Uterus (tissue), 4 donors: ENCODE data around the gene CST3. TPM values are rescaled to one million over a fixed set of nuclear protein-coding genes. Genes with fewer than 3 reads are reported as not detected.
A peak's percentile ranks its signal among the peaks of the same experiment; 100 is the strongest.

Experiments
- DNase-seq, 2 donors: peaks; one replicate each; pipeline ENCODE4 v3.0.0-alpha.2; 2019 to 2020
- H3K27ac ChIP-seq, 2 donors: fragments of 200-600 bp; sonication (generic); 1 replicate in 1 of 2; 2 replicates in 1 of 2; pipeline ENCODE4 v1.5.1; 2016 to 2018
- H3K27me3 ChIP-seq, 2 donors: fragments of 200-600 bp; sonication (generic); one replicate each; pipeline ENCODE4 v1.5.1; 2018 to 2019; ENCODE audit warnings: control low read depth in 1 of 2
- H3K36me3 ChIP-seq, 2 donors: fragments of 200-600 bp; sonication (generic); one replicate each; pipeline ENCODE4 v1.5.1; 2019; ENCODE audit warnings: control low read depth in 1 of 2
- H3K4me1 ChIP-seq, 2 donors: fragments of 200-600 bp; sonication (generic); one replicate each; pipeline ENCODE4 v1.5.1; 2018 to 2019; ENCODE audit warnings: control low read depth in 1 of 2
- H3K4me3 ChIP-seq, 2 donors: fragments of 200-600 bp; sonication (generic); 1 replicate in 1 of 2; 2 replicates in 1 of 2; pipeline ENCODE4 v1.5.1; 2018 to 2019; ENCODE audit warnings: mild to moderate bottlenecking in 1 of 2
- H3K9me3 ChIP-seq, 2 donors: fragments of 200-600 bp; sonication (generic); one replicate each; pipeline ENCODE4 v1.5.1; 2019; ENCODE audit warnings: control low read depth in 1 of 2
- POLR2A ChIP-seq, 2 donors: fragments of 450-650 bp; IDR thresholded peaks; one replicate each; pipeline ENCODE4 v1.6.1; 2016; ENCODE audit warnings: antibody characterized with exemption in 2 of 2, mild to moderate bottlenecking in 1 of 2, moderate library complexity in 1 of 2
- intact Hi-C: fragments of 100-400 bp; cut with DNase I; formaldehyde crosslinking; loops from one replicate; pipeline ENCODE4 v1.15.1; 2023; ENCODE audit warnings: low total_unique reads
- total RNA-seq, 4 donors: library from RNA; depleted of rRNA in 3 of 4; stranded (reverse); fragments of >200 nt in 3 of 4; gene quantifications; one replicate each; pipeline versions ENCODE4 v1.1.0 to v1.2.4, GENCODE V29; 2014 to 2023
- TF ChIP-seq, protein P1 (sequence below), 4 experiments: fragments of 200-600 bp in 2 of 4; fragments of 450-650 bp in 2 of 4; sonication (generic) in 2 of 4; IDR thresholded peaks; one replicate each; pipeline ENCODE4 v1.5.1; 2016 to 2019; ENCODE audit warnings: antibody characterized with exemption in 4 of 4, mild to moderate bottlenecking in 2 of 4, moderate library complexity in 1 of 4
- donor health status: DM: yes; HTN: yes; CAD: no.

Gene CST3
- total RNA-seq, 4 donors from 2014 or later, result 205 to 1,148 (median 624) TPM

DNA sequence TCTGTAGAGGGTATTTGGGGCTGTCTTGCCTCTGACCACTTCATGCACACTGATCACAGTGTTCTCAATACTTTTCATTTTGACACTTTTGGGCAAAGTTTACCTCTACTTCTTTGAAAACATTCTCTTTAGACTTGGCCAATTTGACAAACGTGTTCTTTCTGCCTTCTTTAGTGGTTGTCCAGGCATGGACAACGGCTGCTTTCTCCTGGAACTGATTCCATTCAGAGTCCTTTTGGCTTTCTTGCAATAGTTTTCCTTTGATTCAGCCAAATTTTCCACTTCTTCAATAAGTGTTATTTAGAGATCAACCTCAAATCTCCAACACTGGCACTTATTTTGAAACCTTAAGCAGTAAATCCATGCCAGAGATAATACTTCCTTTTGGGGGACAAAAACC, 25.4 kb downstream of the CST3 start:
- Histone ChIP-seq H3K9me3 (no peaks in the 10 kb centered on the region), H3K36me3 (no peaks in the 10 kb centered on the region), H3K4me1 (no peaks in the 10 kb centered on the region), H3K4me3 (no peak overlapping the region), H3K27ac (peak overlapping the region in 1 of 2 donors; percentile 29), H3K27me3 (no peaks in the 10 kb centered on the region)
- intact Hi-C loops, result no loop called here
- DNase-seq, result no peak
- TF ChIP-seq, protein P1, sequence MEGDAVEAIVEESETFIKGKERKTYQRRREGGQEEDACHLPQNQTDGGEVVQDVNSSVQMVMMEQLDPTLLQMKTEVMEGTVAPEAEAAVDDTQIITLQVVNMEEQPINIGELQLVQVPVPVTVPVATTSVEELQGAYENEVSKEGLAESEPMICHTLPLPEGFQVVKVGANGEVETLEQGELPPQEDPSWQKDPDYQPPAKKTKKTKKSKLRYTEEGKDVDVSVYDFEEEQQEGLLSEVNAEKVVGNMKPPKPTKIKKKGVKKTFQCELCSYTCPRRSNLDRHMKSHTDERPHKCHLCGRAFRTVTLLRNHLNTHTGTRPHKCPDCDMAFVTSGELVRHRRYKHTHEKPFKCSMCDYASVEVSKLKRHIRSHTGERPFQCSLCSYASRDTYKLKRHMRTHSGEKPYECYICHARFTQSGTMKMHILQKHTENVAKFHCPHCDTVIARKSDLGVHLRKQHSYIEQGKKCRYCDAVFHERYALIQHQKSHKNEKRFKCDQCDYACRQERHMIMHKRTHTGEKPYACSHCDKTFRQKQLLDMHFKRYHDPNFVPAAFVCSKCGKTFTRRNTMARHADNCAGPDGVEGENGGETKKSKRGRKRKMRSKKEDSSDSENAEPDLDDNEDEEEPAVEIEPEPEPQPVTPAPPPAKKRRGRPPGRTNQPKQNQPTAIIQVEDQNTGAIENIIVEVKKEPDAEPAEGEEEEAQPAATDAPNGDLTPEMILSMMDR (IDR thresholded peaks at IDR 0.05), result no peak
- TF ChIP-seq POLR2A (IDR thresholded peaks at IDR 0.05), result no peak

DNA sequence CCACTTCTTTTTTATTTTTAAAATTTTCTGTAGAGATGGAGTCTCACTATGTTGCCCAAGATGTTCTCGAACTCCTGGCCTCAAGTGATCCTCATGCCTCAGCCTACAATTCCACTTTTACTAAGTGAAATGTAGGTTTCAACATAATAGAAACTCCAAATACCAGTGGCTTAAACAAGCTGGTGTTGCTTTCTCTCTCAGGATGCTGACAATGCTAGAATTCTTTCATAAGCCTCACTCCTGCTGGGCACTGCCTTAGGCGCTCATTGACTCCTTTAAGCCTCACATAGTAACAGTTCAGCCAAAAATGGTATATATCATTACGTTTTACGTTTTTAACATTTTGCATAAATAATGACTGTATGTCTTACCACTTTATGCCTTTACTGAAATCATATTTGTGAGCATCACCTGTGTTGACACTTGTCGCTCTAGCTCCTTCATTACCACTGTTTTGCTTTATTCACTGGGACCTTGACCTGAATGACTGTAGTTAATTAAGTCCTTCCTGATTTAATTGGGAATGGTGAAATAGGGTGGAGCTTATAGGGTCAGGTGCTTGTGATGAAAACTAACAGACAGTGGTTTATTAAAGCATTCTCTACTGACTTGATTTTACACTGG, 28.2 kb downstream of the CST3 start:
- no peak overlapping the region for H3K4me3 ChIP-seq
- no peaks in the 10 kb centered on the region for H3K4me1 ChIP-seq
- TF ChIP-seq, protein P1 (IDR thresholded peaks at IDR 0.05), result no peak
- no peak for TF ChIP-seq POLR2A (IDR thresholded peaks at IDR 0.05)
- no peaks in the 10 kb centered on the region for H3K36me3 ChIP-seq
- intact Hi-C loops, result loop anchor here (10.0 kb wide), 1 partner anchor 165 kb away; no protein-coding TSS in a partner anchor
- no peak for DNase-seq
- no peaks in the 10 kb centered on the region for H3K9me3 ChIP-seq
- no peak overlapping the region for H3K27ac ChIP-seq
- no peaks in the 10 kb centered on the region for H3K27me3 ChIP-seq

DNA sequence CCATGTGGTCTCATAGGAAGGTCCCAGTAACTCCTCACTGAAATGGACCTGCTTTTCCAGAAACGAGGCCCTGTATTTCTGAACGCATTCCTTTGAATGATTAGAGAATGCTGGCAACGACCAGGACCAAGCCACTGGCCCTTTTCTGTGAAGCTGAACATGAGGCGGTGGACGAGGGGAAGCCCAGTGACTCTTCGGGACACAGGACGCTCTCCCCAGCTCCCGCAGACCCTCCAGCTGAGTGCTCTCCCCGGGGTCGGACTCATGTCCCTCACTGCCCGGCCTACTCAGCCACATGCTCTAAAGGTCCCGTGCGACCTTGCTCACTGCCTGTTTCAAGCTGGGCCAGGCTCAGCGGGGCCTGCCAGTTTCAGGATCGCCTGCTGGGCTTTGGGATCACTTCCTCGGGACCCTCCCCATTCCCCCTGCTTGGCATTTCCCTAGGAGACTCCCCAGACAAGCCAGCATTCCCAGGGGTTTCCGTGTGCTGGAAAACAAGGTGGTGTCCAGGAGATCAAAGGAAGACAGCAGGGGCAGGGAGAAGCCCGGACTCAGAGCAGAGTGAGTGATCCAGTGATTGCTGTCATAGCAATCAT, 29.4 kb downstream of the CST3 start:
- Histone ChIP-seq H3K36me3 (no peaks in the 10 kb centered on the region), H3K9me3 (no peaks in the 10 kb centered on the region), H3K4me3 (no peak overlapping the region), H3K27me3 (no peaks in the 10 kb centered on the region), H3K4me1 (no peaks in the 10 kb centered on the region), H3K27ac (no peak overlapping the region)
- intact Hi-C loops, result loop anchor here (10.0 kb wide), 1 partner anchor 164 kb away; no protein-coding TSS in a partner anchor
- DNase-seq, result no peak
- no peak for TF ChIP-seq POLR2A (IDR thresholded peaks at IDR 0.05)
- TF ChIP-seq, protein P1 (IDR thresholded peaks at IDR 0.05), result no peak

DNA sequence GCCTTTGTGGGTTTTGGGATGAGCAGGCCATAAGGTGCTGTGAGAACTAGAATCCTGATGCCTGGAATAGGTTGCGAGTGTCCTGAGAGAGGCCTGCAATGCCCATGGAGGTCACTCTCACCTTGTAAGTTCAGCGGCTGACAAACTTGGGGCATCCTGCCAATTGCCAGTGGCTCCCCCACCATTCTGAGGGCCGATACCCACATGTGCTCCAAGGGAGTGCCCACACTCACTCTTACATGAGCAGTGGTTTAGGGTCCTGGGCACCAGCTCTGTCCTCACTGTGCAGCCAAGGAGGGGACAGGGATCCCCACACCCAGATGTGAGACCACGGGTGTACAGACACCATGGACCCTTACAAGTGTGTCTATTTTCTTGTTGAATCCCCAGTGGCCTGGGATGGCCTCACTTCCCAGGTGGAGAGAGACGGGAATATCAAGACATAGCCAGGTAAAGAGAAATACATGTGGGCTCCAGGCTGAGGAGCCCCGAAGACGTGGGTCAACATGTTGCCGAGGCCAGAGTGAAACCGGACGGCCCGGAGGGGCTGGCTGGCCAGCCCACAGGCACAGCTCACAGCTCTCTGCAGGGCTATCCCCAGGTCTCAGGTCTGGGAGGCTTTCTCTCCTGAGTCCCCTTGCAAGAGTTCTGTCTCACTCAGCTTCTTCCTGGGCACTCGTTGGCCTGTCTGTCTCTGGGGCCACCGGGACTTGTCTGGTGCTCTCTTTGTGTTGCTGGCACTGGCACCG, 30.1 kb downstream of the CST3 start:
- Histone ChIP-seq H3K36me3 (no peaks in the 10 kb centered on the region), H3K27ac (no peak overlapping the region), H3K9me3 (no peaks in the 10 kb centered on the region), H3K27me3 (no peaks in the 10 kb centered on the region), H3K4me3 (no peak overlapping the region), H3K4me1 (no peaks in the 10 kb centered on the region)
- no peak for DNase-seq
- TF ChIP-seq, protein P1 (IDR thresholded peaks at IDR 0.05), result no peak
- no peak for TF ChIP-seq POLR2A (IDR thresholded peaks at IDR 0.05)
- intact Hi-C loops, result loop anchor here (10.0 kb wide), 1 partner anchor 163 kb away; no protein-coding TSS in a partner anchor

DNA sequence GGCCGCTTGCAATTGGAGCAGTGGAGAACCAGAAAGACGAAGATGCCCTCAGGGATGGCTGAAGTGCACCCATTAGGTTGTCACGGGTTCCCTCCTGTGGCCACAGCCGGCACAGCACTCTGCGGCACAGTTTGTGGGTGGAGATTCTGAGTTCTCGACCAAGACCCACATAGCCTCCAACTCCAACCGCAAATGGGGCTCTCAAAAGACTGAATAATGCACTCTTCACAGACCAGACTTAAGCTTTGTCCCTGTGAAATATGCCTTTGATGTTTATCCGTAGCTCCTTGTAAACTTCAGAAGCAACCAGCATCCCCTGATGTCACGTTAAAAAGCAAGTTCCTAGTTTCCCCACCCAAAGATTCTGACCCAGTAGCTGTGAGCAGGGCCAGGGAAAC, 31.1 kb downstream of the CST3 start:
- DNase-seq, result peak; percentile 79 to 85
- Histone ChIP-seq H3K36me3 (no peaks in the 10 kb centered on the region), H3K4me3 (no peak overlapping the region), H3K4me1 (no peaks in the 10 kb centered on the region), H3K9me3 (no peaks in the 10 kb centered on the region), H3K27me3 (no peaks in the 10 kb centered on the region), H3K27ac (no peak overlapping the region)
- no peak for TF ChIP-seq POLR2A (IDR thresholded peaks at IDR 0.05)
- TF ChIP-seq, protein P1 (IDR thresholded peaks at IDR 0.05), result peak; percentile 75 to 91 (median 86)
- intact Hi-C loops, result loop anchor here (10.0 kb wide), 1 partner anchor 162 kb away; no protein-coding TSS in a partner anchor
